ENCODE results near the gene FSHR. TPM values are rescaled to one million over a fixed set of nuclear protein-coding genes. Genes with fewer than 3 reads are reported as not detected.

FSHR gene
- total and polyA plus RNA-seq, 2 donors (not counting 3 experiments of a cell fraction or from before 2014, with no cell fraction given) = not detected

DNA sequence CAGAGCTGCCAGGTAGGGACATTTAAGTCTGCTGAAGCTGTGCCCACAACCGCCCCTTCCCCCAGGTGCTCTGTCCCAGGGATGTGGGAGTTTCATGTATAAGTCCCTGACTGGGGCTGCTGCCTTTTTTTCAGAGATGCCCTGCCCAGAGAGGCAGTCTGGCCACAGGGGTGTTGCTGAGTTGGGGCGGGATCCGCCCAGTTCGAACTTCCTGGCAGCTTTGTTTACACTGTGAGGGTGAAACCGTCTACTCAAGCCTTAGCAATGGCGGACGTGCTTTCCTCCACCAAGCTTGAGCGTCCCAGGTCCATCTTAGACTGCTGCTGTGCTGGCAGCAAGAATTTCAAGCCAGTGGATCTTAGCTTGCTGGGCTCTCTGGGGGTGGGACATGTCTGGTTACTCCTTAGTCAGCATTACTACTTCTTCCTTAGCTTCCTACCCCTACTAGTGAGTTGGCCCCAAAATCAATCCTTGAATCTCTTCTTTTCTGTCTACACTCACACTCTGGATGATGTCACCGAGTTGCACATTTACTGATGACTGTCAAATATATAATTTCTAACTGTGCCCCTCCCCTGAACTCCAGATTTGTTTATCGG lies 31.8 kb upstream of the FSHR start:
- no peak overlapping the region for H3K27ac ChIP-seq (ENCODE audit: insufficient read depth, low read depth, low read length)
- POLR2A ChIA-PET = no interaction called here
- CTCF ChIA-PET = no interaction called here
- no peaks in the 10 kb centered on the region for H3K79me2 ChIP-seq (ENCODE audit: control insufficient read depth, insufficient read depth, low read length)
- no peak for FAIRE-seq
- H3K4me2 ChIP-seq (ENCODE audit: insufficient read depth, low read length) = no peak overlapping the region
- no peaks in the 10 kb centered on the region for H3K9me1 ChIP-seq (replicated peaks; ENCODE audit: control insufficient read depth, extremely low read depth, insufficient read depth, low read length)
- no peak overlapping the region for H2AFZ ChIP-seq (ENCODE audit: low read depth, low read length)
- intact Hi-C loops (cut with micrococcal nuclease) (no loop called here), dilution Hi-C loops (cut with MboI; ENCODE audit: extremely low pct_ligation_motif_present, low sequenced_read_pairs) (no loop called here)
- H3K4me1 ChIP-seq (ENCODE audit: control insufficient read depth, extremely low read depth, insufficient read depth, low read length) = no peaks in the 10 kb centered on the region
- no peaks in the 10 kb centered on the region for H3K36me3 ChIP-seq (ENCODE audit: control insufficient read depth in 2 of 2, extremely low read depth in 1 of 2, insufficient read depth in 2 of 2, low read length in 2 of 2)
- no peak for DNase-seq (ENCODE audit: low read depth, low spot score)
- no peaks in the 10 kb centered on the region for H3K27me3 ChIP-seq (ENCODE audit: control insufficient read depth in 2 of 2, insufficient read depth in 2 of 2, low read length in 2 of 2)
- TF ChIP-seq EZH2 (IDR thresholded peaks at IDR 0.05; ENCODE audit: borderline replicate concordance, low read depth, low read length, severe bottlenecking) (no peak), POLR2AphosphoS5 (IDR thresholded peaks at IDR 0.05; ENCODE audit: insufficient read depth, low read depth, low read length) (no peak), MAX (IDR thresholded peaks at IDR 0.05; ENCODE audit: insufficient read depth, insufficient read length) (no peak), POLR2A (IDR thresholded peaks at IDR 0.05; ENCODE audit: low read depth, low read length) (no peak), FOS (IDR thresholded peaks at IDR 0.05; ENCODE audit: borderline replicate concordance, insufficient read depth, low read length) (no peak), MYC (IDR thresholded peaks at IDR 0.05; ENCODE audit: low read depth, low read length) (no peak)
- TF ChIP-seq, protein P1, sequence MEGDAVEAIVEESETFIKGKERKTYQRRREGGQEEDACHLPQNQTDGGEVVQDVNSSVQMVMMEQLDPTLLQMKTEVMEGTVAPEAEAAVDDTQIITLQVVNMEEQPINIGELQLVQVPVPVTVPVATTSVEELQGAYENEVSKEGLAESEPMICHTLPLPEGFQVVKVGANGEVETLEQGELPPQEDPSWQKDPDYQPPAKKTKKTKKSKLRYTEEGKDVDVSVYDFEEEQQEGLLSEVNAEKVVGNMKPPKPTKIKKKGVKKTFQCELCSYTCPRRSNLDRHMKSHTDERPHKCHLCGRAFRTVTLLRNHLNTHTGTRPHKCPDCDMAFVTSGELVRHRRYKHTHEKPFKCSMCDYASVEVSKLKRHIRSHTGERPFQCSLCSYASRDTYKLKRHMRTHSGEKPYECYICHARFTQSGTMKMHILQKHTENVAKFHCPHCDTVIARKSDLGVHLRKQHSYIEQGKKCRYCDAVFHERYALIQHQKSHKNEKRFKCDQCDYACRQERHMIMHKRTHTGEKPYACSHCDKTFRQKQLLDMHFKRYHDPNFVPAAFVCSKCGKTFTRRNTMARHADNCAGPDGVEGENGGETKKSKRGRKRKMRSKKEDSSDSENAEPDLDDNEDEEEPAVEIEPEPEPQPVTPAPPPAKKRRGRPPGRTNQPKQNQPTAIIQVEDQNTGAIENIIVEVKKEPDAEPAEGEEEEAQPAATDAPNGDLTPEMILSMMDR (IDR thresholded peaks at IDR 0.05; ENCODE audit: extremely low read depth in 1 of 2, insufficient read depth in 1 of 2, low read depth in 1 of 2, low read length in 2 of 2) = no peak
- peaks cover 3% of the 10 kb centered on the region for H3K9me3 ChIP-seq (replicated peaks; ENCODE audit: control insufficient read depth, insufficient read depth, low read length)
- no TSS peak for BruUV-seq (replicated peaks)
- H4K20me1 ChIP-seq (replicated peaks; ENCODE audit: control insufficient read depth, extremely low read depth, insufficient read depth, low read length) = no peaks in the 10 kb centered on the region
- no peak overlapping the region for H3K9ac ChIP-seq (replicated peaks; ENCODE audit: extremely low read depth, insufficient read depth, low read length)
- no peak overlapping the region for H3K4me3 ChIP-seq (replicated peaks in 1 of 3; ENCODE audit: insufficient read depth in 1 of 3, low read depth in 1 of 3, low read length in 3 of 3)

Data from endothelial cell of umbilical vein (primary cell).